PC-9 (cell line): ENCODE measurements around the gene ABHD4.

Experiments
- EZH2 ChIP-seq: fragments of 200-600 bp; sonication (generic); IDR thresholded peaks from 2 replicates; pipeline ENCODE4 v1.8.0; 2017; ENCODE audit warnings: antibody characterized with exemption, low read depth
- TF ChIP-seq, protein P1 (sequence below): fragments of 200-600 bp; sonication (generic); conservative IDR thresholded peaks from 2 replicates; pipeline ENCODE4 v1.6.1; 2017; ENCODE audit warnings: mixed run types, antibody characterized with exemption, mild to moderate bottlenecking, moderate library complexity

DNA sequence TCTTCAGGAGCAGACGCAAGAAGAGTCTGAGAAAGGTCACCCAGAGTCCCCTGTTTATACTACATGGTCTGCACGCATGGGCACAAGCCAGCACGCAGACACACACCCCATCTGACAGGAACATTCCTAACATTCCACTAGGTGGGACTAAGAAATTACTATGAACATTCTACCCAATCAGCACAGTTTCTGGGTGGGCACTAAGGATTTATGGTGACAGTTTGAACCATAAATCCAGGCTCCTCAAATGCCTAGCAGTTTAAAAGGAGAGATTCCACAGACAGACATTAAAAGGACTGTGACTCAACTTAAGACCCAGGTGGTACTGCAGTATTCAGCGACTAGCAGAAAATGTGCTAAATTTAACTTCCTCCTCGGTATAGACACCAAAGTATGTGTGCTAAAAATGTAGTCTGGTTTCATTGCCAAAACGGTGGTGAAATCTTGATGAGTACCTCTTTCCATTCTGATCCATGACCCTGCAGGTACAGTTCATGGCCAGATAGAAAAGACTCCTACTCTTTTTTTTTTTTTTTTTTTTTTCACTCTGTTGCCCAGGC, 16.2 kb downstream of the ABHD4 start:
- TF ChIP-seq, protein P1, sequence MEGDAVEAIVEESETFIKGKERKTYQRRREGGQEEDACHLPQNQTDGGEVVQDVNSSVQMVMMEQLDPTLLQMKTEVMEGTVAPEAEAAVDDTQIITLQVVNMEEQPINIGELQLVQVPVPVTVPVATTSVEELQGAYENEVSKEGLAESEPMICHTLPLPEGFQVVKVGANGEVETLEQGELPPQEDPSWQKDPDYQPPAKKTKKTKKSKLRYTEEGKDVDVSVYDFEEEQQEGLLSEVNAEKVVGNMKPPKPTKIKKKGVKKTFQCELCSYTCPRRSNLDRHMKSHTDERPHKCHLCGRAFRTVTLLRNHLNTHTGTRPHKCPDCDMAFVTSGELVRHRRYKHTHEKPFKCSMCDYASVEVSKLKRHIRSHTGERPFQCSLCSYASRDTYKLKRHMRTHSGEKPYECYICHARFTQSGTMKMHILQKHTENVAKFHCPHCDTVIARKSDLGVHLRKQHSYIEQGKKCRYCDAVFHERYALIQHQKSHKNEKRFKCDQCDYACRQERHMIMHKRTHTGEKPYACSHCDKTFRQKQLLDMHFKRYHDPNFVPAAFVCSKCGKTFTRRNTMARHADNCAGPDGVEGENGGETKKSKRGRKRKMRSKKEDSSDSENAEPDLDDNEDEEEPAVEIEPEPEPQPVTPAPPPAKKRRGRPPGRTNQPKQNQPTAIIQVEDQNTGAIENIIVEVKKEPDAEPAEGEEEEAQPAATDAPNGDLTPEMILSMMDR = no peak
- TF ChIP-seq EZH2 = no peak
